ENCODE measurements around the gene SHC2. TPM values are rescaled to one million over a fixed set of nuclear protein-coding genes. Genes with fewer than 3 reads are reported as not detected.

Gene SHC2
- total RNA-seq, 4 donors from 2014 or later, result 14.6 to 25.0 (median 17.8) TPM

GRCh38 chr19:474126-475078 is 13.6 kb upstream of the SHC2 start:
- WGBS, 2 donors, result 66 to 76% methylated on average over 30 to 52 of the region's 57 CpGs
- DNase-seq (ENCODE audit: low spot score in 2 of 2), result no peak
- H3K4me3 ChIP-seq (ENCODE audit: low read depth, poor library complexity, severe bottlenecking), result no peak overlapping the region

GRCh38 chr19:472005-472858 is 11.4 kb upstream of the SHC2 start:
- WGBS, 2 donors, result 73 to 78% methylated on average over 23 of the region's 23 CpGs
- DNase-seq (ENCODE audit: low spot score in 2 of 2), result no peak
- no peak for TF ChIP-seq POLR2A (IDR thresholded peaks at IDR 0.05)
- TF ChIP-seq CTCF (IDR thresholded peaks at IDR 0.05), result no peak
- H3K4me3 ChIP-seq (ENCODE audit: low read depth, poor library complexity, severe bottlenecking), result no peak overlapping the region
- intact Hi-C loops (cut with DNase I; ENCODE audit: low total_unique reads), result no loop called here

More at GRCh38 chr19:474126-475078, 13.6 kb upstream of the SHC2 start:
- TF ChIP-seq CTCF (IDR thresholded peaks at IDR 0.05) (no peak), POLR2A (IDR thresholded peaks at IDR 0.05) (no peak)
- intact Hi-C loops (cut with DNase I; ENCODE audit: low total_unique reads), result no loop called here

- no peak for DNase-seq (ENCODE audit: low spot score in 2 of 2)
- no peak overlapping the region for H3K4me3 ChIP-seq (ENCODE audit: low read depth, poor library complexity, severe bottlenecking)
- 81 to 83% methylated on average over 16 to 20 of the region's 20 CpGs for WGBS, 2 donors
- TF ChIP-seq CTCF (IDR thresholded peaks at IDR 0.05) (no peak), POLR2A (IDR thresholded peaks at IDR 0.05) (no peak)
- intact Hi-C loops (cut with DNase I; ENCODE audit: low total_unique reads), result no loop called here
Observed at GRCh38 chr19:470701-471100, 9.9 kb upstream of the SHC2 start.

GRCh38 chr19:469833-470232 is 9.0 kb upstream of the SHC2 start:
- TF ChIP-seq POLR2A (IDR thresholded peaks at IDR 0.05) (no peak), CTCF (IDR thresholded peaks at IDR 0.05) (no peak)
- no peak for DNase-seq (ENCODE audit: low spot score in 2 of 2)
- intact Hi-C loops (cut with DNase I; ENCODE audit: low total_unique reads), result no loop called here
- 72 to 82% methylated on average over 7 of the region's 7 CpGs for WGBS, 2 donors
- H3K4me3 ChIP-seq (ENCODE audit: low read depth, poor library complexity, severe bottlenecking), result no peak overlapping the region

- WGBS, 2 donors, result 72 to 79% methylated on average over 27 of the region's 27 CpGs
Observed at GRCh38 chr19:468587-469256, 7.9 kb upstream of the SHC2 start.

More at GRCh38 chr19:468587-469256, 7.9 kb upstream of the SHC2 start:
- DNase-seq (ENCODE audit: low spot score in 2 of 2), result no peak
- TF ChIP-seq POLR2A (IDR thresholded peaks at IDR 0.05) (no peak), CTCF (IDR thresholded peaks at IDR 0.05) (no peak)
- no peak overlapping the region for H3K4me3 ChIP-seq (ENCODE audit: low read depth, poor library complexity, severe bottlenecking)
- intact Hi-C loops (cut with DNase I; ENCODE audit: low total_unique reads), result no loop called here
